Measurements from ENCODE around the gene PHF19. TPM values are rescaled to one million over a fixed set of nuclear protein-coding genes. Genes with fewer than 3 reads are reported as not detected.

PHF19 gene
- polyA plus RNA-seq, 2 of the 4 experiments (the other 2 are of a cell fraction): 50.7 to 102 TPM

DNA sequence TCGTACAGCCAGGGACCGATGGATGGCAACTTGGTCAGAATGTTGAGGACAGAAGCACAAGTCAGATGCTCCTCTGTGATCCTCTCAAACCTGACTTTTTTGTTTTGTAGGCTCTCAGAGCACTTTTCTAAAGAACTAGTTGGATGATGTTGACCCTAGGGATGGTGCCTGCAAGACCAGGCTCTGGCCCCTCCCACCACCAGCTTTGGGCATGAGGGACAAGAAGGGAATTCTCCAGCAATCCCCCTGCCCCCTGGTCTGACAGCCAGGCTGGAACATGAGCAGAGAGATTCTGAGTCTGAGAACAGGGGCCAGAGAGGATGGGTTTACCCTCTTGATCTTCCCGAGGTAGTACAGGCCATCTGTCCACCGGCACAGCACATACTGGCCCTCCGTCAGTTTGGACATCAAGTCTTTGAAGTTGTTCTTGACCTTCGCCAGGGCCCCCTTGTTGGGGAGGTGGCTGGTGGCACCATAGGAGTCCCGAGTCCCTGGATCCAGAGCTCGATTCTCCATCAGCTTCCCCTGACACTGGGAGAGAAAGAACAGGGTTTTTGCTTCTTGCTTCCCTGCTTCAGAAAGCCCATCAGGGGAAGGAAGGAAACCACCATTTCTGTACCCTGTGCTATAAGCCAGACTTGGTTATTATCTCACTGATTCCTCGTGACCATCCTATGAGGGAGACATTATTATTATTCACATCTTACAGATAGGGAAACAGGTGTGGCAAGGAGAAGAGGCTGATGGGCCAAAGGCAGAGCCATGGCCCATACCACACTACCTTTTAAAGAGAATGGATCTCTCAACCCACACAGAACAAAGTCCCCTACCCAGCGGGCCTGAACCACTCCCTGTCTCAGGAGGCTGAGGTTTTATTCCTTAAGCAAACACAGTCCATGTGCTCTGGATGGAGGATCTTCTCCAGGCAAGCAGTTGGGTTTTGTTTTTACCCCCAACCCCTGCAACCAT, 2.5 kb downstream of the PHF19 start:
- Histone ChIP-seq H3K4me2 (peak overlapping the region; percentile 93), H3K4me3 (no peak overlapping the region; the same call in 2 of the 3 replicates), H3K9me3 (no peaks in the 10 kb centered on the region), H3K4me1 (peaks cover 49% of the 10 kb centered on the region), H3K27ac (peak overlapping the region; percentile 99)
- ChIA-PET POLR2A (interaction anchor here (1.0 kb wide), 1 partner anchor 81 kb away, joined by 3 read pairs; the partner anchor contains the start of gene FBXW2), CTCF (interaction anchor here (1.2 to 2.7 kb wide), 5 partner anchors 9 to 62 kb away, joined by 3 to 14 read pairs (median 3); no protein-coding TSS in a partner anchor)
- TF ChIP-seq HDAC2 (IDR thresholded peaks at IDR 0.05): no peak
- TF ChIP-seq ZNF302 (CRISPR knock-in tag; IDR thresholded peaks at IDR 0.05): no peak
- no peak for TF ChIP-seq JUNB (IDR thresholded peaks at IDR 0.05)
- no peak for TF ChIP-seq BHLHE40 (IDR thresholded peaks at IDR 0.05; ENCODE audit: low read depth, low read length)
- TF ChIP-seq EP300 (IDR thresholded peaks at IDR 0.05): no peak
- TF ChIP-seq MAFK (IDR thresholded peaks at IDR 0.05; ENCODE audit: partially characterized antibody): no peak
- no peak for TF ChIP-seq CHD2 (IDR thresholded peaks at IDR 0.05; ENCODE audit: low read length, partially characterized antibody)
- TF ChIP-seq, protein P1, sequence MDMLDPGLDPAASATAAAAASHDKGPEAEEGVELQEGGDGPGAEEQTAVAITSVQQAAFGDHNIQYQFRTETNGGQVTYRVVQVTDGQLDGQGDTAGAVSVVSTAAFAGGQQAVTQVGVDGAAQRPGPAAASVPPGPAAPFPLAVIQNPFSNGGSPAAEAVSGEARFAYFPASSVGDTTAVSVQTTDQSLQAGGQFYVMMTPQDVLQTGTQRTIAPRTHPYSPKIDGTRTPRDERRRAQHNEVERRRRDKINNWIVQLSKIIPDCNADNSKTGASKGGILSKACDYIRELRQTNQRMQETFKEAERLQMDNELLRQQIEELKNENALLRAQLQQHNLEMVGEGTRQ (IDR thresholded peaks at IDR 0.05): no peak
- TF ChIP-seq, protein P2, sequence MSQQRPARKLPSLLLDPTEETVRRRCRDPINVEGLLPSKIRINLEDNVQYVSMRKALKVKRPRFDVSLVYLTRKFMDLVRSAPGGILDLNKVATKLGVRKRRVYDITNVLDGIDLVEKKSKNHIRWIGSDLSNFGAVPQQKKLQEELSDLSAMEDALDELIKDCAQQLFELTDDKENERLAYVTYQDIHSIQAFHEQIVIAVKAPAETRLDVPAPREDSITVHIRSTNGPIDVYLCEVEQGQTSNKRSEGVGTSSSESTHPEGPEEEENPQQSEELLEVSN (IDR thresholded peaks at IDR 0.05; ENCODE audit: borderline replicate concordance, low read depth): no peak
- TF ChIP-seq, protein P3, sequence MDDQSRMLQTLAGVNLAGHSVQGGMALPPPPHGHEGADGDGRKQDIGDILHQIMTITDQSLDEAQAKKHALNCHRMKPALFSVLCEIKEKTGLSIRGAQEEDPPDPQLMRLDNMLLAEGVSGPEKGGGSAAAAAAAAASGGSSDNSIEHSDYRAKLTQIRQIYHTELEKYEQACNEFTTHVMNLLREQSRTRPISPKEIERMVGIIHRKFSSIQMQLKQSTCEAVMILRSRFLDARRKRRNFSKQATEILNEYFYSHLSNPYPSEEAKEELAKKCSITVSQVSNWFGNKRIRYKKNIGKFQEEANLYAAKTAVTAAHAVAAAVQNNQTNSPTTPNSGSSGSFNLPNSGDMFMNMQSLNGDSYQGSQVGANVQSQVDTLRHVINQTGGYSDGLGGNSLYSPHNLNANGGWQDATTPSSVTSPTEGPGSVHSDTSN (IDR thresholded peaks at IDR 0.05): no peak
- TF ChIP-seq CBX8 (IDR thresholded peaks at IDR 0.05): no peak
- no peak for TF ChIP-seq HOXB13 (CRISPR knock-in tag; IDR thresholded peaks at IDR 0.05; ENCODE audit: low read depth)
- no peak for TF ChIP-seq ZSCAN20 (CRISPR knock-in tag; IDR thresholded peaks at IDR 0.05)
- DNase-seq (ENCODE audit: low read depth in 1 of 2, low spot score in 1 of 2) (no peak), FAIRE-seq (no peak), ATAC-seq (no peak)
- 93% methylated on average over 10 of the region's 10 CpGs for WGBS (ENCODE audit: missing lambda C conversion rate)

DNA sequence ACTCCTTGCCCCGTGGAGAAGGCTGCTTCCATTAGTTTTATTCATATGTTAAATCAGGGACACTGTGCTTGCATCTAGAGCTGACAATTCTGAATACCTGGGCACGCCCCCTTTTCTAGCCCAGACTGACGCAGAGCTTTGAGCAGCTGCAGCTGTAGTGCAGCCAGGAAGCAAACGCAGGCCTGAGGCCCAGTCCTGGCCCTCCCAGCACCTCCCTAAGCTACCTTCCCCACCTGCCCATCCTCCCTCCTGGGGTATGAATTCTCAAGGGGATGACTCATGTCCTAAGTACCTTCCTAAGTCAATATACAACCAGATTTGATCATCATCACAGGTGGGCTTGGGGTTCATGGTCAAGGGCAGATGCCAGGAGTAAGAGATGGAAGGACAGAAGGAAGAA, 3.5 kb downstream of the PHF19 start:
- DNase-seq (ENCODE audit: low read depth in 1 of 2, low spot score in 1 of 2): peak; percentile 62 to 73
- no peak for ATAC-seq
- no peak overlapping the region for H3K4me3 ChIP-seq
- H3K4me2 ChIP-seq: peak overlapping the region; percentile 93
- ChIA-PET POLR2A (interaction anchor here (1.0 to 1.6 kb wide), 2 partner anchors 56 to 80 kb away, joined by 5 to 6 read pairs; partner anchors contain the start of gene FBXW2), CTCF (interaction anchor here (2.0 to 2.7 kb wide), 2 partner anchors 27 to 63 kb away, joined by 5 to 14 read pairs; no protein-coding TSS in a partner anchor)
- H3K27ac ChIP-seq: peak overlapping the region; percentile 99
- FAIRE-seq: no peak
- no peaks in the 10 kb centered on the region for H3K9me3 ChIP-seq
- WGBS (ENCODE audit: missing lambda C conversion rate): 17% methylated on average over 4 of the region's 4 CpGs
- peaks cover 49% of the 10 kb centered on the region for H3K4me1 ChIP-seq
- TF ChIP-seq POLR2AphosphoS2 (conservative IDR thresholded peaks at IDR 0.05; ENCODE audit: low read length) (no peak), GATA3 (IDR thresholded peaks at IDR 0.05; ENCODE audit: borderline replicate concordance) (peak; percentile 70; the same call in 1 of the 2 replicates), FOSB (CRISPR knock-in tag; IDR thresholded peaks at IDR 0.05) (no peak), TP53 (CRISPR knock-in tag; IDR thresholded peaks at IDR 0.05) (no peak), RCOR1 (IDR thresholded peaks at IDR 0.05; ENCODE audit: low read depth, low read length) (no peak), MAFK (IDR thresholded peaks at IDR 0.05; ENCODE audit: partially characterized antibody) (no peak), RFX5 (IDR thresholded peaks at IDR 0.05) (no peak), MYC (IDR thresholded peaks at IDR 0.05; ENCODE audit: borderline replicate concordance, low read length) (no peak), CEBPB (IDR thresholded peaks at IDR 0.05) (no peak; a peak in 1 of 4 replicates), ESRRA (IDR thresholded peaks at IDR 0.05; ENCODE audit: borderline replicate concordance, low read length) (no peak), KDM1A (IDR thresholded peaks at IDR 0.05; ENCODE audit: low read depth) (no peak), JUNB (IDR thresholded peaks at IDR 0.05) (0 out of 2 replicates have a peak, but pooled peaks have one; percentile 21), HDAC2 (IDR thresholded peaks at IDR 0.05) (no peak), SREBF2 (IDR thresholded peaks at IDR 0.05) (no peak), RNF2 (IDR thresholded peaks at IDR 0.05; ENCODE audit: borderline replicate concordance, low read depth) (no peak)
- TF ChIP-seq, protein P4, sequence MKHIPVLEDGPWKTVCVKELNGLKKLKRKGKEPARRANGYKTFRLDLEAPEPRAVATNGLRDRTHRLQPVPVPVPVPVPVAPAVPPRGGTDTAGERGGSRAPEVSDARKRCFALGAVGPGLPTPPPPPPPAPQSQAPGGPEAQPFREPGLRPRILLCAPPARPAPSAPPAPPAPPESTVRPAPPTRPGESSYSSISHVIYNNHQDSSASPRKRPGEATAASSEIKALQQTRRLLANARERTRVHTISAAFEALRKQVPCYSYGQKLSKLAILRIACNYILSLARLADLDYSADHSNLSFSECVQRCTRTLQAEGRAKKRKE (CRISPR knock-in tag; IDR thresholded peaks at IDR 0.05; ENCODE audit: low read depth): no peak
- TF ChIP-seq, protein P5, sequence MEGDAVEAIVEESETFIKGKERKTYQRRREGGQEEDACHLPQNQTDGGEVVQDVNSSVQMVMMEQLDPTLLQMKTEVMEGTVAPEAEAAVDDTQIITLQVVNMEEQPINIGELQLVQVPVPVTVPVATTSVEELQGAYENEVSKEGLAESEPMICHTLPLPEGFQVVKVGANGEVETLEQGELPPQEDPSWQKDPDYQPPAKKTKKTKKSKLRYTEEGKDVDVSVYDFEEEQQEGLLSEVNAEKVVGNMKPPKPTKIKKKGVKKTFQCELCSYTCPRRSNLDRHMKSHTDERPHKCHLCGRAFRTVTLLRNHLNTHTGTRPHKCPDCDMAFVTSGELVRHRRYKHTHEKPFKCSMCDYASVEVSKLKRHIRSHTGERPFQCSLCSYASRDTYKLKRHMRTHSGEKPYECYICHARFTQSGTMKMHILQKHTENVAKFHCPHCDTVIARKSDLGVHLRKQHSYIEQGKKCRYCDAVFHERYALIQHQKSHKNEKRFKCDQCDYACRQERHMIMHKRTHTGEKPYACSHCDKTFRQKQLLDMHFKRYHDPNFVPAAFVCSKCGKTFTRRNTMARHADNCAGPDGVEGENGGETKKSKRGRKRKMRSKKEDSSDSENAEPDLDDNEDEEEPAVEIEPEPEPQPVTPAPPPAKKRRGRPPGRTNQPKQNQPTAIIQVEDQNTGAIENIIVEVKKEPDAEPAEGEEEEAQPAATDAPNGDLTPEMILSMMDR (IDR thresholded peaks at IDR 0.05): no peak
- TF ChIP-seq, protein P2 (IDR thresholded peaks at IDR 0.05; ENCODE audit: borderline replicate concordance, low read depth): no peak
- TF ChIP-seq, protein P6, sequence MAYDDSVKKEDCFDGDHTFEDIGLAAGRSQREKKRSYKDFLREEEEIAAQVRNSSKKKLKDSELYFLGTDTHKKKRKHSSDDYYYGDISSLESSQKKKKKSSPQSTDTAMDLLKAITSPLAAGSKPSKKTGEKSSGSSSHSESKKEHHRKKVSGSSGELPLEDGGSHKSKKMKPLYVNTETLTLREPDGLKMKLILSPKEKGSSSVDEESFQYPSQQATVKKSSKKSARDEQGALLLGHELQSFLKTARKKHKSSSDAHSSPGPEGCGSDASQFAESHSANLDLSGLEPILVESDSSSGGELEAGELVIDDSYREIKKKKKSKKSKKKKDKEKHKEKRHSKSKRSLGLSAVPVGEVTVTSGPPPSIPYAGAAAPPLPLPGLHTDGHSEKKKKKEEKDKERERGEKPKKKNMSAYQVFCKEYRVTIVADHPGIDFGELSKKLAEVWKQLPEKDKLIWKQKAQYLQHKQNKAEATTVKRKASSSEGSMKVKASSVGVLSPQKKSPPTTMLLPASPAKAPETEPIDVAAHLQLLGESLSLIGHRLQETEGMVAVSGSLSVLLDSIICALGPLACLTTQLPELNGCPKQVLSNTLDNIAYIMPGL (CRISPR knock-in tag; IDR thresholded peaks at IDR 0.05; ENCODE audit: borderline replicate concordance): no peak
